Measurements from ENCODE around the gene SLX4IP.

SLX4IP gene

GRCh38 chr20:10542442-10542841 lies 107.3 kb downstream of the SLX4IP start:
- Histone ChIP-seq H2BK120ac (ENCODE audit: low read depth, low read length) (no peak overlapping the region), H2BK5ac (ENCODE audit: low read depth, low read length, poor library complexity, severe bottlenecking) (no peak overlapping the region), H3K23ac (ENCODE audit: low read length in 2 of 2) (no peak overlapping the region), H2AK5ac (ENCODE audit: low read length, severe bottlenecking) (no peak overlapping the region), H4K91ac (ENCODE audit: low read length) (no peak overlapping the region), H4K8ac (ENCODE audit: low read length) (no peak overlapping the region), H3K27me3 (ENCODE audit: control insufficient read depth in 1 of 2, insufficient read depth in 1 of 2, low read length in 2 of 2) (no peaks in the 10 kb centered on the region), H3K4me3 (ENCODE audit: insufficient read depth in 1 of 2, low read depth in 1 of 2, low read length in 2 of 2) (no peak overlapping the region), H3K36me3 (ENCODE audit: control insufficient read depth in 1 of 2, insufficient read depth in 2 of 2, low read depth in 1 of 2, low read length in 2 of 2) (no peaks in the 10 kb centered on the region), H2AFZ (ENCODE audit: low read depth, low read length) (no peak overlapping the region), H3K79me1 (replicated peaks; ENCODE audit: low read length, poor library complexity, severe bottlenecking) (peaks cover 11% of the 10 kb centered on the region), H2BK15ac (ENCODE audit: low read depth, poor library complexity, severe bottlenecking) (no peak overlapping the region), H3K27ac (ENCODE audit: low read length, poor library complexity, severe bottlenecking) (no peak overlapping the region), H3K4ac (ENCODE audit: low read depth in 1 of 2, low read length in 2 of 2) (no peak overlapping the region), H3K14ac (ENCODE audit: low read length in 2 of 2) (no peak overlapping the region), H3K4me2 (ENCODE audit: low read length, poor library complexity, severe bottlenecking) (no peak overlapping the region), H3K9ac (ENCODE audit: low read length) (no peak overlapping the region), H3K9me3 (ENCODE audit: control insufficient read depth, low read length) (no peaks in the 10 kb centered on the region), H3K18ac (ENCODE audit: low read depth in 1 of 2, low read length in 2 of 2) (no peak overlapping the region), H3K4me1 (ENCODE audit: control insufficient read depth, insufficient read depth, low read depth, low read length) (peaks cover 5% of the 10 kb centered on the region), H2BK12ac (ENCODE audit: low read length in 2 of 2) (no peak overlapping the region)
- WGBS: 90% methylated on average over 3 of the region's 3 CpGs
- DNase-seq: no peak

GRCh38 chr20:10543480-10543879 lies 108.4 kb downstream of the SLX4IP start:
- Histone ChIP-seq H2AFZ (ENCODE audit: low read depth, low read length) (no peak overlapping the region), H2AK5ac (ENCODE audit: low read length, severe bottlenecking) (no peak overlapping the region), H3K9me3 (ENCODE audit: control insufficient read depth, low read length) (no peaks in the 10 kb centered on the region), H3K23ac (ENCODE audit: low read length in 2 of 2) (no peak overlapping the region), H3K4me1 (ENCODE audit: control insufficient read depth, insufficient read depth, low read depth, low read length) (peaks cover 2% of the 10 kb centered on the region), H3K4me3 (ENCODE audit: insufficient read depth in 1 of 2, low read depth in 1 of 2, low read length in 2 of 2) (no peak overlapping the region), H4K8ac (ENCODE audit: low read length) (no peak overlapping the region), H3K4ac (ENCODE audit: low read depth in 1 of 2, low read length in 2 of 2) (no peak overlapping the region), H3K27me3 (ENCODE audit: control insufficient read depth in 1 of 2, insufficient read depth in 1 of 2, low read length in 2 of 2) (no peaks in the 10 kb centered on the region), H2BK12ac (ENCODE audit: low read length in 2 of 2) (peak overlapping the region; percentile 15 to 31), H3K18ac (ENCODE audit: low read depth in 1 of 2, low read length in 2 of 2) (peak overlapping the region in 1 of 2 experiments; percentile 11), H2BK120ac (ENCODE audit: low read depth, low read length) (no peak overlapping the region), H2BK5ac (ENCODE audit: low read depth, low read length, poor library complexity, severe bottlenecking) (no peak overlapping the region), H3K4me2 (ENCODE audit: low read length, poor library complexity, severe bottlenecking) (no peak overlapping the region), H3K14ac (ENCODE audit: low read length in 2 of 2) (peak overlapping the region in 1 of 2 experiments; percentile 13), H3K9ac (ENCODE audit: low read length) (no peak overlapping the region), H2BK15ac (ENCODE audit: low read depth, poor library complexity, severe bottlenecking) (no peak overlapping the region), H3K79me1 (replicated peaks; ENCODE audit: low read length, poor library complexity, severe bottlenecking) (peaks cover 9% of the 10 kb centered on the region), H3K36me3 (ENCODE audit: control insufficient read depth in 1 of 2, insufficient read depth in 2 of 2, low read depth in 1 of 2, low read length in 2 of 2) (no peaks in the 10 kb centered on the region), H4K91ac (ENCODE audit: low read length) (no peak overlapping the region), H3K27ac (ENCODE audit: low read length, poor library complexity, severe bottlenecking) (no peak overlapping the region)
- no peak for DNase-seq
- 90% methylated on average over 3 of the region's 3 CpGs for WGBS

GRCh38 chr20:10547276-10548114 lies 112.4 kb downstream of the SLX4IP start:
- no peak overlapping the region for H3K23ac ChIP-seq (ENCODE audit: low read length in 2 of 2)
- no peaks in the 10 kb centered on the region for H3K9me3 ChIP-seq (ENCODE audit: control insufficient read depth, low read length)

GRCh38 chr20:10549511-10549910 lies 114.4 kb downstream of the SLX4IP start:
- peaks cover 5% of the 10 kb centered on the region for H3K4me1 ChIP-seq (ENCODE audit: control insufficient read depth, insufficient read depth, low read depth, low read length)
- no peak overlapping the region for H3K23ac ChIP-seq (ENCODE audit: low read length in 2 of 2)
- H3K27me3 ChIP-seq (ENCODE audit: control insufficient read depth in 1 of 2, insufficient read depth in 1 of 2, low read length in 2 of 2): no peaks in the 10 kb centered on the region
- no peak overlapping the region for H4K8ac ChIP-seq (ENCODE audit: low read length)
- no peak overlapping the region for H2BK5ac ChIP-seq (ENCODE audit: low read depth, low read length, poor library complexity, severe bottlenecking)
- no peak overlapping the region for H3K18ac ChIP-seq (ENCODE audit: low read depth in 1 of 2, low read length in 2 of 2)
- no peak overlapping the region for H2AFZ ChIP-seq (ENCODE audit: low read depth, low read length)
- no peak overlapping the region for H3K4me3 ChIP-seq (ENCODE audit: insufficient read depth in 1 of 2, low read depth in 1 of 2, low read length in 2 of 2)
- no peak overlapping the region for H3K4ac ChIP-seq (ENCODE audit: low read depth in 1 of 2, low read length in 2 of 2)
- 94% methylated on average over 2 of the region's 3 CpGs for WGBS
- H3K27ac ChIP-seq (ENCODE audit: low read length, poor library complexity, severe bottlenecking): no peak overlapping the region
- H2BK120ac ChIP-seq (ENCODE audit: low read depth, low read length): no peak overlapping the region
- peaks cover 13% of the 10 kb centered on the region for H3K79me1 ChIP-seq (replicated peaks; ENCODE audit: low read length, poor library complexity, severe bottlenecking)
- H3K14ac ChIP-seq (ENCODE audit: low read length in 2 of 2): peak overlapping the region in 1 of 2 experiments; percentile 9
- no peak overlapping the region for H2AK5ac ChIP-seq (ENCODE audit: low read length, severe bottlenecking)
- H3K9ac ChIP-seq (ENCODE audit: low read length): no peak overlapping the region
- DNase-seq: no peak
- H3K9me3 ChIP-seq (ENCODE audit: control insufficient read depth, low read length): no peaks in the 10 kb centered on the region
- no peaks in the 10 kb centered on the region for H3K36me3 ChIP-seq (ENCODE audit: control insufficient read depth in 1 of 2, insufficient read depth in 2 of 2, low read depth in 1 of 2, low read length in 2 of 2)
- H2BK12ac ChIP-seq (ENCODE audit: low read length in 2 of 2): peak overlapping the region in 1 of 2 experiments; percentile 45
- no peak overlapping the region for H4K91ac ChIP-seq (ENCODE audit: low read length)
- H3K4me2 ChIP-seq (ENCODE audit: low read length, poor library complexity, severe bottlenecking): no peak overlapping the region
- H2BK15ac ChIP-seq (ENCODE audit: low read depth, poor library complexity, severe bottlenecking): no peak overlapping the region

More at GRCh38 chr20:10547276-10548114, 112.4 kb downstream of the SLX4IP start:
- H3K4me2 ChIP-seq (ENCODE audit: low read length, poor library complexity, severe bottlenecking): no peak overlapping the region
- DNase-seq: peak; percentile 70
- H2BK120ac ChIP-seq (ENCODE audit: low read depth, low read length): no peak overlapping the region
- H3K27me3 ChIP-seq (ENCODE audit: control insufficient read depth in 1 of 2, insufficient read depth in 1 of 2, low read length in 2 of 2): no peaks in the 10 kb centered on the region
- H2BK5ac ChIP-seq (ENCODE audit: low read depth, low read length, poor library complexity, severe bottlenecking): no peak overlapping the region
- H4K91ac ChIP-seq (ENCODE audit: low read length): no peak overlapping the region
- no peak overlapping the region for H3K9ac ChIP-seq (ENCODE audit: low read length)
- no peak overlapping the region for H3K14ac ChIP-seq (ENCODE audit: low read length in 2 of 2)
- H2AFZ ChIP-seq (ENCODE audit: low read depth, low read length): no peak overlapping the region
- H3K36me3 ChIP-seq (ENCODE audit: control insufficient read depth in 1 of 2, insufficient read depth in 2 of 2, low read depth in 1 of 2, low read length in 2 of 2): no peaks in the 10 kb centered on the region
- no peak overlapping the region for H2AK5ac ChIP-seq (ENCODE audit: low read length, severe bottlenecking)
- peak overlapping the region in 1 of 2 experiments; percentile 26 for H3K18ac ChIP-seq (ENCODE audit: low read depth in 1 of 2, low read length in 2 of 2)
- peak overlapping the region in 1 of 2 experiments; percentile 18 for H2BK12ac ChIP-seq (ENCODE audit: low read length in 2 of 2)
- H4K8ac ChIP-seq (ENCODE audit: low read length): peak overlapping the region; percentile 42
- H3K79me1 ChIP-seq (replicated peaks; ENCODE audit: low read length, poor library complexity, severe bottlenecking): peaks cover 21% of the 10 kb centered on the region
- no peak overlapping the region for H3K27ac ChIP-seq (ENCODE audit: low read length, poor library complexity, severe bottlenecking)
- peaks cover 5% of the 10 kb centered on the region for H3K4me1 ChIP-seq (ENCODE audit: control insufficient read depth, insufficient read depth, low read depth, low read length)
- no peak overlapping the region for H3K4ac ChIP-seq (ENCODE audit: low read depth in 1 of 2, low read length in 2 of 2)
- no peak overlapping the region for H3K4me3 ChIP-seq (ENCODE audit: insufficient read depth in 1 of 2, low read depth in 1 of 2, low read length in 2 of 2)
- peak overlapping the region; percentile 55 for H2BK15ac ChIP-seq (ENCODE audit: low read depth, poor library complexity, severe bottlenecking)
- 93% methylated on average over 3 of the region's 4 CpGs for WGBS
